GM19239 (cell line): ENCODE data around the gene PECR.
A peak's percentile ranks its signal among the peaks of the same experiment; 100 is the strongest.

Experiments used
- DNase-seq: peaks from one replicate; pipeline ENCODE4 v3.0.0; 2011; ENCODE audit warnings: low spot score; ENCODE audit not compliant: insufficient read length
- FAIRE-seq: peaks from 2 replicates; lab custom pipeline; 2011; peaks lifted over from hg19 to GRCh38; lab: Jason Lieb, UNC

Gene PECR

GRCh38 chr2:216081487-216082116, at the start of gene PECR, which contains the start of gene TMEM169:
Gene PECR (minus strand): TSS chr2:216081809. CDS start chr2:216081741, 68 bp downstream.
Gene TMEM169 (plus strand): TSS chr2:216081919. CDS start chr2:216095964, 14,045 bp downstream.
- DNase-seq: peak; percentile 79
- FAIRE-seq: peak; percentile 28

DNA sequence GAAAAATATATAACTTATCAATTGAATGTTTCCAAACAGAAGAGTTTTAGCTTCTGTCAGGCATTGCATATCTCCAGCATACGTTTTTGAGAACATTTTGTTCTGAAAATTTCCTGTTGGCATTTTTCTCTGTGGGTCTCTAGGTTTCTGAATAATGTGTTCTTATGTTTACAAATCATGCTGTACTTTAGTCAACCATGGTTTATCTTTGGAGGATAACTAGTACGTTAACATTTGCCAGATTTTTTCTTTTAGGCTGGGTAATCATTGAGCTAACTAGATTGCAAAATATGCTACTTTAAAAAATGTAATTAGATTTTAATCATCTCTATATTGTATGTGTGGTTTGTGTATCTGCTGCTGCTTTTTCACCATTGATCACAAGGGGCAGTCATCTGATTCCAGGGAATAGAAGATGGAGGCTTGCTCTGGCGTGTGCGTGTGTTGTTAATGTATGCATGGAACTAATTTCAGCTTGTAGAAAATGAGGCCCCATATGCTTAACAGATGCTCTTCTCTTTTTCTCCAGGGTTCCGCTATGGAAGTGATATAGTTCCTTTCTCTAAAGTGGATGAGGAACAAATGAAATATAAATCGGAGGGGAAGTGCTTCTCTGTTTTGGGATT, 48.9 kb upstream of the PECR start:
- DNase-seq (no peak), FAIRE-seq (no peak)

DNA sequence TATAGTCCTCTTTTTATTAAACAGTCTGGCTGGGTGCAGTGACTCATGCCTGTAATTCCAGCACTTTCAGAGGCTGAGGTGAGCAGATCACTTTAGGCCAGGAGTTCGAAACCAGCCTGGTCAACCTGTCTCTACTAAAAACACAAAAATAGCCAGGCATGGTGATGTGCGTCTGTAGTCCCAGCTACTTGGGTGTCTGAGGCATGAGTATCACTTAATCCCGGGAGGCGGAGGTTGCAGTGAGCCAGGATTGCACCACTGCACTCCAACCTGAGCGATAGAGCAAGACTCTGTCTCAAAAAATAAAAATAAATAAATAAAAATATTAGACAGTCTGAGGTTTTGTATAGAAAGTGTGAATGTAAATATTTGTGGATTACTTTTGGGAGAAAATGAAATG, 45.3 kb upstream of the PECR start:
- FAIRE-seq: peak; percentile 26
- DNase-seq: no peak

GRCh38 chr2:216121255-216121654, 39.6 kb upstream of the PECR start:
- FAIRE-seq: no peak

GRCh38 chr2:216119986-216120385, 38.4 kb upstream of the PECR start:
- no peak for FAIRE-seq
- no peak for DNase-seq

More at GRCh38 chr2:216121255-216121654, 39.6 kb upstream of the PECR start:
- DNase-seq: no peak

DNA sequence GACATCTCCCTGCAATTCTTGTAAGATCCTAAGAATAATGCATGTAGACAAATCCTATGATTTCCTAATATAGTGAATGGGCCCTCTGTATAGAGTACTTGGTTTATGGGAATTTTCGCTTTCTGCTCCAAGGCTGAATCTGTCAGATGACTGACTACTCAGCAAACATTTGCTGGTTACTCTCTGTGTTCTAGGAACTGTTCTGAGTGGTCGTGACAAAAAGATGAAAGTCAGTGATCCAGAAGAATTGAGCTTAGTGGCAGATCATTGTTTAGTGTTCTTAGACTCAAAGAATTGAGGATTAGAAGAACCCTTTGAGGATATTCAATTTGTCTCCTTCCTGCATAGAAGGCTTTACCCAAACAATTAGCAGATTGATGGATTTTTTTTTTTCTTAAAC, 37.5 kb upstream of the PECR start:
- FAIRE-seq (peak; percentile 56), DNase-seq (no peak)

DNA sequence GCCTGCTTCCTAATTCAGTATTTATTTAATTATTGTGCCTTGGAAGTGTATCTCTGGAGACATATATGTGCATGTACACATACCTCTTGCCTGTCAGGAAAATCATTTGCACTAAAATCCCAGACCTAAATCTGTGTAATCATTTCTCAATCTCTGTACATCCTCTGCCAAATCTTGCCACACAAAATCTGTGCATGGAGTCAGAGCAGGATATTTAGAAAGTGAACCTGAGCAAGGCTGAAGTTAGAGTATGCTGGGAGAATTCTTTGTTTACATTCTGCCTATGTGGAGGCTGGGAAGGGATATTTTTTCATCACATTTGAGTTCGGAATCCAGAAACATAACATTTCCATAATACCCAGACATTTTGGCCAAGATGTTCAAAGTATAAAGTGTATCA, 36.9 kb upstream of the PECR start:
- no peak for DNase-seq
- no peak for FAIRE-seq

DNA sequence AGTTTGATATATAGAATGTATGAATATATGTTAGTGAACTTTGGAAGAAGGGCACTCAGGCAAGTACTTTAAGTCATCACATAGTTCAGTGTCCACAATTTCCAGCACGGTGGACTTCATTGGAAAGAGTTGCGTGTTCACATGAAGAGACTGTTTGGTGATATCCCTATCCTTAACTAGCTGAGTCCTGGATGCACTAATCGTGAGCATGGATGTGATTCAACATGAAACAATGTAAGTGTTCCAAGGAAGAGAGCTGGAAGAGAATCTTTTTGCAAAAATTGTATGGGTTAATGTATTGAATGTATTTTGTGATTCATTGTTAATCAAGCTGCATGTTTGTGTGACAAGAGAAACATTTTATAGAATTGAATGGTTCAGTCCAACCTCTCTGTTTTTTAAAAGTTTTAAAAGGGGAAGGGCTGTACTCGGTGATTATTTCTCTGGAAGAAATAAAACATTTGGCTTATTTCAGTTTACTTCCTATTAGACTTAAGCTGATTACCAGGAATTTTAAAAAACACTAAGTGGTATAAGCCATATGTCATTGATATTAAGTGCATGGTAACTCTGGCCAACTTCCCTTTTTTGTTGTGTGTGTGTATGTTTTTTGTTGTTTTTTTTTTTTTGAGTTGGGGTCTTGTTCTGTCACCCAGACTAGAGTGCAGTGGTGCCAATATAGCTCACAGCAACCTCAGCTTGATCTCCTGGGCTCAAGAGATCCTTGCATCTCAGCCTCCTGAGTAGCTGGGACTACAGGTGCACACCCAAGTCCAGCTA, 36.1 kb upstream of the PECR start:
- DNase-seq (no peak), FAIRE-seq (no peak)

- DNase-seq: no peak
- no peak for FAIRE-seq
These were observed 34.8 kb upstream of the PECR start for GRCh38 chr2:216116418-216116817.

GRCh38 chr2:216114714-216115531, 33.3 kb upstream of the PECR start:
- FAIRE-seq: peak; percentile 98
- peak; percentile 64 for DNase-seq

GRCh38 chr2:216114382-216114713, 32.7 kb upstream of the PECR start:
- DNase-seq (no peak), FAIRE-seq (no peak)

- peak; percentile 86 for FAIRE-seq
- peak; percentile 28 for DNase-seq
These were observed 32.0 kb upstream of the PECR start for GRCh38 chr2:216113572-216113971.

DNA sequence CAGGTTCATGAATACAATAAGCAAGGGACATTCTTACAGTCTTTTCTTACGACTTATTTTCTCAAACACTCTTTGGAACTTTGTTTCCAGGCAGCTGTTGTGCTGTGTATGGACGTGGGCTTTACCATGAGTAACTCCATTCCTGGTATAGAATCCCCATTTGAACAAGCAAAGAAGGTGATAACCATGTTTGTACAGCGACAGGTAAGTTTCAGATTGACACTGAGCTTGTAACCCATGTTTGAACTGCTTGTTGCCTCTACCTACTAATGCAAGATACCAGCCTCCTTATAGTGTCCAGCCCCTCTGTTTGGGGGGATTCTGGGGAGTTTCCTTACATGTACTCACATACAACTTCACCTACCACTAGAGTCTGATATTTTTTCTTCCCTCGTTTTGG, 31.3 kb upstream of the PECR start:
- DNase-seq (no peak), FAIRE-seq (no peak)

- FAIRE-seq: no peak
- DNase-seq: no peak
These were observed 29.5 kb upstream of the PECR start for GRCh38 chr2:216111122-216111521.

DNA sequence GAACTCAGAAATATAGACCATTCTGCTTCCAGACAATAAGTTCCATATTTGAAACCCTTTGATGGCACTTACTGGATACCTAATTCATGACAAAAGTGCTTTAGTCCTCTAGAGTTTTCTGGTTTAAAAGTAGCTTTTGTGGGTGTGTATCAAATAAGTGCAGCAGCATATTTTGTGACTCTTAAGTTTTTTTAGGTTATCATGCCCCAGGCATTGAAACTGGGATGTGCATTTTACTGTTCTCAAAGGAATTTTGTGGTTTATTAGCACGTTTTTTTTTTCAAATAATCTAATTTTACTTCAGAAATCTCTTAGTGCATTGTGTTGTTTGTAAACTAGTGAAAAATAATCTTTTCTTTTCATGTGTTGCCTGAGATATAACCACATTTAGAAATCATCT, 29.0 kb upstream of the PECR start:
- FAIRE-seq (no peak), DNase-seq (no peak)

- DNase-seq (no peak), FAIRE-seq (peak; percentile 65)
These were observed 28.5 kb upstream of the PECR start for GRCh38 chr2:216109962-216110614.

DNA sequence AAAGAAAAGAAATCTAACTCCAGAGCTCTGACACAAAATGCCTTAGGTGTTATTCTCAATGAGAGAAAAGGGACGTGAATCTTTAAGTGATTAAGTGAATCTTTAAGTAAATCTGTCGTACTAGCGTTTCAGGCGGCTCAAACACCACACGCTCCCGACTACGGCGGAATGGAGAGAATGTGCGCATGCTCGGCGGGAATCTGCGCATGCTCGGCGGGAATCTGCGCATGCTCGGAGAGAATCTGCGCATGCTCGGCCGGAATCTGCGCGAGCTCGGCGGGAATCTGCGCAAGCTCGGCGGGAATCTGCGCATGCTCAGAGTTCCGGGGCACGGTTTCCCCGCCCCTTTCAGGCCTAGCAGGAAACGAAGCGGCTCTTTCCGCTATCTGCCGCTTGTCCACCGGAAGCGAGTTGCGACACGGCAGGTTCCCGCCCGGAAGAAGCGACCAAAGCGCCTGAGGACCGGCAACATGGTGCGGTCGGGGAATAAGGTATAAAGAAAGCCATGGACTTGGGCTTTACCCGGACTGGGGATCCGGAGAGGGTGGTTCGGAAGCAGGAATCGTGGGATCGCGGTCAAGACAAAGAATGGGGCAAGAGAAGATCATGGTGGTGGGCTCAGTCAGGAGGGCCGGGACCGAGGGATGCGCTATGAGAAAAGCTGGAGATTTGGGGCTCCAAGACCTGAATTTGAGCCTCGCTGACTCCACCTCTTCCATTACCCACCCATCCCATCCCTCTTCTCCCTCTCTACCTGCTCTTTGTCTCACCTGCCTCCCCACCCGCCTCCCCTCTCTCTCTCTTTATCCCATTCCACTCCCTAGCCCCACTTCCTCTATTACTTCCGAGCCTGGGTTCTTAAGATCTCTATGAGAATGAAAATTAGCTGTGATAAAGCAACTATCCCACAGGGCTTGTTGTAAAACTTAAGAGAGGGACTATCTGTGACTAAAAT, 27.6 kb upstream of the PECR start, which contains the start of gene XRCC5:
TSS of gene XRCC5 (plus strand) at position 382 of the 955 bp plus-strand sequence. CDS start at position 471, 89 bp downstream.
- peak; percentile 98 for FAIRE-seq

DNA sequence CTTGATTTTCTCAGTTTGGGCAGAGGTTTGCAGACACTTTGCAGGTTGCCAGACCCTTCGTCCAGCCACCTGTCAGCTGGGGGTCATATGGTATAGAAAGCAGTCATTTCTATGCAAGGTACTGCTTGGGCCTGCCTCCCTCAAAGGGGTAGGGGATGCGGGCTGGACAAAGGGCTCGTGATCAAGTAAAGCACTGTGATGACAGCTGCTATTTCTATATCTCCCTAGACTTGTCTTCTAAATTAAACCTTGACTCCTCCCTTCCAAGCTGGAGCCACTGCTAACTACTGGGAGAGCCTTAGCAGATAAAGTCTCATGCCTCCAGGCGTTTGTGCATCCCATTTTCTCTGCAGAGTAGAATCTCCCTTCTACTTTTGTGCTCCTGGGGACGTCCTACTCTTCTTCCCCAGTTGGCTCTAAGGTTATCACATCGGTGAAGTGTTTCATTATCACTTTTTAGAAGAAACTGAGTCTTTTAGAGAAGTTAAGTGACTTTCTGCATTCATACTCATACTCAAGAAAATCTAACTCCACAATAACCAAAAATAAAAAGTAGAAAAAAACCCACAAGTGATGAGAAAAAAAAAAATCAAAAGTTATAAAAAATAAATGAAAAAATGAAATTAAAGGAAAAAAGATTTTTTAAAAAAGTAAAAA, 26.8 kb upstream of the PECR start:
- FAIRE-seq (no peak), DNase-seq (no peak)

More for the DNA sequence above, 27.6 kb upstream of the PECR start, which contains the start of gene XRCC5:
- DNase-seq: peak; percentile 58
